ENCODE data around the gene ALDOA.

DNA sequence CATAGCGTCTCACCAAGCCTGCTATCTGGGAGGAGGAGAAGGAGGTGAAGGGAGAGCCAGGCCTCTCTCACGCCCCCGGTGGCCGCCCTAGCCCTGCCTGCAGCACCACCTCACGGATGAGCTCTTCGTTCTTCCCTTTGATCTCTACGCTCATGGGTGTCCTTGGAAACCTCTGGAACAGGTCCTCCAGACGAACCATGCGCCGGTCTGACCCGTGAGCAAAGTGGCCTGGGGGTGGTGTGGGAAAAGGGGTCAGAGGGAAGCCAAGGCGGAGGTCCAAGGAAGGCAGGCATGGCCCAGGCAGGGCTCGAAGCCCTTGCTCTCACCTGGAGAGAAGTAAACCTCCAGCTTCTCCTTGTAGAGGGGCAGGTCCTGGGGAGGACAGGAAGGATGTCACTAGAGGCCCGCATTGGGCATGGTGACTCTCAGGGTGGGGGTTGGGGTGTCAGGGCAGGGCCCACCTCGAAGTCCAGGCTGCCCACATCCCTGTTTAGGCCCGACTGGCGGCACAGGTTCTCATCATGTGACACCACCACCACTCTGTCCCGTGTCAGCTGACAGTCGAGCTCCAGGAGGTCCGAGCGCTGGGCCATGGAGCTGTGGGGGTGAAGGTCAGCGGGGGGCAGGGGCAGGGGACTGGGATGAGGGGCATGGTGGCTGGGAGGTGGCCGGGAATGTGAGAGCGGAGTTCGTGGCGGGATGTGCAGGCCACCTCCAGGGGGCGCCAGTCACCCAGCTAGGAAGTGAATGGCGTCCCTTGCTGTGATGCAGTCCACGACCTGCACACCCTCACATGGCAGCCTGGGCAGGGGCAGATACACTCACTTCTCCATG, 46.9 kb downstream of the ALDOA start:
- TF ChIP-seq GATA3 (IDR thresholded peaks at IDR 0.05; ENCODE audit: low read depth, low read length) (no peak), GATA2 (IDR thresholded peaks at IDR 0.05; ENCODE audit: low read depth, low read length) (no peak)
